Spleen (tissue), 11 donors: ENCODE results near the gene PTOV1. TPM values are rescaled to one million over a fixed set of nuclear protein-coding genes. Genes with fewer than 3 reads are reported as not detected.

Experiments used
- DNase-seq: peaks from one replicate; pipeline ENCODE4 v3.0.0-alpha.2; 2020
- H3K27ac ChIP-seq, 8 donors: fragments of 200-600 bp; sonication (generic) in 7 of 8; 1 replicate in 4 of 8; 2 replicates in 4 of 8; pipeline versions ENCODE4 v1.5.0 to v1.8.0; 2016 to 2021; ENCODE audit warnings: inconsistent platforms in 4 of 8, mild to moderate bottlenecking in 4 of 8, moderate library complexity in 1 of 8
- H3K27me3 ChIP-seq, 7 donors: fragments of 200-600 bp; sonication (generic) in 6 of 7; replicated peaks in 1 of 7; 1 replicate in 4 of 7; 2 replicates in 3 of 7; pipeline versions ENCODE4 v1.5.0 to v1.8.0; 2016 to 2021; ENCODE audit warnings: inconsistent platforms in 3 of 7, mild to moderate bottlenecking in 1 of 7
- H3K36me3 ChIP-seq, 6 donors: fragments of 200-600 bp; sonication (generic) in 5 of 6; 1 replicate in 4 of 6; 2 replicates in 2 of 6; pipeline versions ENCODE4 v1.5.0 to v1.8.0; 2016 to 2021; ENCODE audit warnings: inconsistent platforms in 2 of 6
- H3K4me1 ChIP-seq, 6 donors: fragments of 200-600 bp; sonication (generic) in 5 of 6; 1 replicate in 3 of 6; 2 replicates in 3 of 6; pipeline versions ENCODE4 v1.5.0 to v1.8.0; 2016 to 2021; ENCODE audit warnings: inconsistent platforms in 3 of 6
- H3K4me3 ChIP-seq, 8 donors: fragments of 200-600 bp; sonication (generic) in 7 of 8; 1 replicate in 4 of 8; 2 replicates in 4 of 8; pipeline versions ENCODE4 v1.5.0 to v1.8.0; 2016 to 2021; ENCODE audit warnings: inconsistent platforms in 4 of 8, mild to moderate bottlenecking in 4 of 8, moderate library complexity in 2 of 8
- H3K9me3 ChIP-seq, 8 donors: fragments of 200-600 bp; sonication (generic) in 7 of 8; 1 replicate in 4 of 8; 2 replicates in 4 of 8; pipeline versions ENCODE4 v1.5.0 to v1.8.0; 2016 to 2021; ENCODE audit warnings: inconsistent platforms in 4 of 8
- POLR2A ChIP-seq, 3 donors: fragments of 450-650 bp; IDR thresholded peaks; one replicate each; pipeline ENCODE4 v1.5.1; 2017; ENCODE audit warnings: antibody characterized with exemption in 3 of 3, mild to moderate bottlenecking in 1 of 3
- POLR2AphosphoS5 ChIP-seq, 3 donors: sonication (generic); formaldehyde crosslinking; IDR thresholded peaks; one replicate each; pipeline ENCODE4 v1.5.1; 2017; ENCODE audit warnings: antibody characterized with exemption in 3 of 3
- WGBS, 5 donors: extraction: QIAGEN DNeasy Blood & Tissue Kit in 3 of 5; methylation state at CpG; one replicate each; pipeline versions ENCODE4 v1.1.5 to v1.1.7; 2013 to 2018; 5-methylcytosine and 5-hydroxymethylcytosine counted together
- intact Hi-C: fragments of 100-400 bp; cut with DNase I; formaldehyde crosslinking; loops from one replicate; pipeline ENCODE4 v1.15.0; 2023; ENCODE audit warnings: low total_unique reads
- polyA plus RNA-seq, 3 donors: library from polyadenylated mRNA; stranded (reverse); fragments of 200-250 nt; gene quantifications; one replicate each; pipeline ENCODE4 v1.2.1, GENCODE V29; 2013
- total RNA-seq, 7 donors: library from RNA; depleted of rRNA in 3 of 7; stranded (reverse); fragments of >200 nt in 3 of 7; fragmentation: NEBNext Ultra II Directional in 4 of 7; extraction: Animal tissue kit (Norgen Biotek cat#: 25700) in 4 of 7; gene quantifications; one replicate each; pipeline versions ENCODE4 v1.1.0 to v1.2.1, GENCODE V29; 2016 to 2021
- TF ChIP-seq, protein P1 (sequence below), 11 experiments: fragments of 200-600 bp in 7 of 11; fragments of 450-650 bp in 4 of 11; sonication (generic) in 4 of 11; IDR thresholded peaks in 8 of 11; conservative IDR thresholded peaks in 3 of 11; 1 replicate in 7 of 11; 2 replicates in 4 of 11; pipeline versions ENCODE4 v1.4.0 to v1.8.0; 2016 to 2021; ENCODE audit warnings: antibody characterized with exemption in 11 of 11, inconsistent platforms in 4 of 11, mild to moderate bottlenecking in 1 of 11
- donor health status: healthy with polysubstance abuse.
- donor health status: DM: no; HTN: no; CAD: no; lungs with moderate emphysema.
- donor health status: DM: no; HTN: no; CAD: no.
- donor health status: Bipolar disorder and iron deficiency.
- donor health status: healthy.
- donor health status: DM: no; HTN: no; CAD: no.
- donor health status: DM: yes; HTN: yes; CAD: no.

PTOV1 gene
- total and polyA plus RNA-seq, 10 donors = 61.4 to 127 (median 90.2) TPM

DNA sequence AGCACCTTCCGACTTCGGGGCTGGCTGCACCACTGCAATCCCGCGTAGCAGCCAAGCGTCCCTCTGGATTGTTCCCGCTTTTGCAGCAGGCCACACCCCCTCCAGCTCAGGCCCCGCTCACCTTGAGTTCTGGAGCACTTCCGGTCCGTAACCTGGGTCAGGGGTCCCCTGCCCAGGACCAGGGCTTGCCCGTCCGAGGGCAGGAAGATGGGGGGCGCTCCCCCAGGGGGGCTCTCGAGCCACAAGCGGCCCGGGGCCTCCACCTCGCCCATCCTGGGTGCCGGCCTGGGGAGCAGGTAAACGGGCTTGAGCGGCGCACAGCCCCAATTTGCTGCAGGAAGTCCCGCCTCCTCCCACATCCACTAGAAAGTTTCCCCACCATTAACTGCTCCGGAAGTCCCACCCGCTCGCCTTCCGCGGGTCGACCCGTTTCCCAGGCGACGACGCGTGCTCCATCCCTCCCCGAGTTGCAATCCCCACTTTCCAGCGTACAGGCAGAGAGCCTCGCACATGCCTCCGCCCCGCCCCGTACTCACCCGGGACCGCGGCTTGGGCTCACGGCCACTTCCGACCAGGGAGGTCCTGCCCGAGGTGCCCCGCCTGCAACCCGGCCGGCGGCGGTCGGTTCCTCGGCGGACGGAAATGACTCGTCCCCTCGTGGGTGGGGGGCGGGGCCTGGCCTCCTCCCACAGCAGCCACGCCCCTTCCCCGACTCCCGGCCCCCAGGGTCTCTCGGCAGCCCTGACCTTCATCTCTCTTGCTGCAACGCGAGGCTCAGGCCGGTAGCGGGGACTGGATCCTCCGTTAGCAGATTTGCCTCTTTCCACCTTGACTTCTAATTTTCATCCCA lies 16.2 kb downstream of the PTOV1 start, which contains the start of gene PNKP:
TSS of gene PNKP (minus strand) at position 644 of the 850 bp plus-strand sequence. CDS start at position 272, 372 bp downstream.
- Histone ChIP-seq H3K4me3 (peak within 1 kb of the TSS; percentile 69 to 93 (median 88)), H3K4me1 (peaks cover 40 to 90% (median 70%) of the 10 kb centered on the region in 6 donors), H3K36me3 (peaks cover 4 to 49% (median 27%) of the 10 kb centered on the region in 6 donors), H3K27me3 (no peaks in the 10 kb centered on the region), H3K9me3 (no peaks in the 10 kb centered on the region), H3K27ac (peak within 1 kb of the TSS; percentile 86 to 98 (median 95))
- 0 to 1% (median 0%) methylated on average over 29 to 65 of the region's 65 CpGs for WGBS, 5 donors
- intact Hi-C loops = no loop called here
- peak; percentile 97 for DNase-seq
- TF ChIP-seq POLR2AphosphoS5 (IDR thresholded peaks at IDR 0.05) = peak; percentile 95 to 98 (median 95)
- TF ChIP-seq, protein P1, sequence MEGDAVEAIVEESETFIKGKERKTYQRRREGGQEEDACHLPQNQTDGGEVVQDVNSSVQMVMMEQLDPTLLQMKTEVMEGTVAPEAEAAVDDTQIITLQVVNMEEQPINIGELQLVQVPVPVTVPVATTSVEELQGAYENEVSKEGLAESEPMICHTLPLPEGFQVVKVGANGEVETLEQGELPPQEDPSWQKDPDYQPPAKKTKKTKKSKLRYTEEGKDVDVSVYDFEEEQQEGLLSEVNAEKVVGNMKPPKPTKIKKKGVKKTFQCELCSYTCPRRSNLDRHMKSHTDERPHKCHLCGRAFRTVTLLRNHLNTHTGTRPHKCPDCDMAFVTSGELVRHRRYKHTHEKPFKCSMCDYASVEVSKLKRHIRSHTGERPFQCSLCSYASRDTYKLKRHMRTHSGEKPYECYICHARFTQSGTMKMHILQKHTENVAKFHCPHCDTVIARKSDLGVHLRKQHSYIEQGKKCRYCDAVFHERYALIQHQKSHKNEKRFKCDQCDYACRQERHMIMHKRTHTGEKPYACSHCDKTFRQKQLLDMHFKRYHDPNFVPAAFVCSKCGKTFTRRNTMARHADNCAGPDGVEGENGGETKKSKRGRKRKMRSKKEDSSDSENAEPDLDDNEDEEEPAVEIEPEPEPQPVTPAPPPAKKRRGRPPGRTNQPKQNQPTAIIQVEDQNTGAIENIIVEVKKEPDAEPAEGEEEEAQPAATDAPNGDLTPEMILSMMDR (IDR thresholded peaks at IDR 0.05 in 8 of 11, conservative IDR thresholded peaks at IDR 0.05 in 3 of 11) = peak in 1 of 11 experiments; percentile 7
- TF ChIP-seq POLR2A (IDR thresholded peaks at IDR 0.05) = peak in 2 of 3 donors; percentile 11 to 68

DNA sequence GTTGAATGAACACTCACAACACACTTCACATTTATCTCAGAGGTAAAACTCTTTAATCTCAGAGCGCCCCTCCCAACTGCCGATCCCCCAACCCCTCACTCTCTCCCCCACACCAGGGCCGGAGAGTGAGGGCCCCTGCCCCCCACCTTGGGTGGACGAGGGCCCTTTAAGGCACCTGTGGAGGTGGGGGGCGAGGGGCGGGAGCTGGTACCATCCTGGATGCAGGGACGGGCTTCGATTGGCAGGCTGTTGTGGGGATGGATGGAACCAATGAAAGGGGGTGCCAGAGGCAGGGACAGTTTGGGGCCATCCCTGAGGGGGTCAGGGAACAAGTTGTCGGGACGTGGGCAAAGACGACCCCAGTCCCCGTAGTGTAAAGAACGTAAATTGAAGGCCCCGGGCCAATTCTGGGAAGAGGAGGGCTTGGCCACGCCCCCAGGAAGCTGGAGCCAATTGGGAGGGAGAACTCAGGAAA lies 18.1 kb downstream of the PTOV1 start:
- intact Hi-C loops = no loop called here
- no peaks in the 10 kb centered on the region for H3K9me3 ChIP-seq
- WGBS, 5 donors = 3 to 4% (median 3%) methylated on average over 15 of the region's 15 CpGs
- H3K36me3 ChIP-seq = peaks cover 0 to 46% (median 11%) of the 10 kb centered on the region in 6 donors
- no peaks in the 10 kb centered on the region for H3K27me3 ChIP-seq
- peak in 1 of 3 donors; percentile 66 for TF ChIP-seq POLR2AphosphoS5 (IDR thresholded peaks at IDR 0.05)
- TF ChIP-seq, protein P1 (IDR thresholded peaks at IDR 0.05 in 8 of 11, conservative IDR thresholded peaks at IDR 0.05 in 3 of 11) = no peak
- peak in 1 of 3 donors; percentile 24 for TF ChIP-seq POLR2A (IDR thresholded peaks at IDR 0.05)
- DNase-seq = no peak
- H3K4me1 ChIP-seq = peaks cover 40 to 90% (median 62%) of the 10 kb centered on the region in 6 donors
- H3K4me3 ChIP-seq = peak overlapping the region; percentile 6 to 93 (median 56)
- H3K27ac ChIP-seq = peak overlapping the region; percentile 86 to 98 (median 95)

DNA sequence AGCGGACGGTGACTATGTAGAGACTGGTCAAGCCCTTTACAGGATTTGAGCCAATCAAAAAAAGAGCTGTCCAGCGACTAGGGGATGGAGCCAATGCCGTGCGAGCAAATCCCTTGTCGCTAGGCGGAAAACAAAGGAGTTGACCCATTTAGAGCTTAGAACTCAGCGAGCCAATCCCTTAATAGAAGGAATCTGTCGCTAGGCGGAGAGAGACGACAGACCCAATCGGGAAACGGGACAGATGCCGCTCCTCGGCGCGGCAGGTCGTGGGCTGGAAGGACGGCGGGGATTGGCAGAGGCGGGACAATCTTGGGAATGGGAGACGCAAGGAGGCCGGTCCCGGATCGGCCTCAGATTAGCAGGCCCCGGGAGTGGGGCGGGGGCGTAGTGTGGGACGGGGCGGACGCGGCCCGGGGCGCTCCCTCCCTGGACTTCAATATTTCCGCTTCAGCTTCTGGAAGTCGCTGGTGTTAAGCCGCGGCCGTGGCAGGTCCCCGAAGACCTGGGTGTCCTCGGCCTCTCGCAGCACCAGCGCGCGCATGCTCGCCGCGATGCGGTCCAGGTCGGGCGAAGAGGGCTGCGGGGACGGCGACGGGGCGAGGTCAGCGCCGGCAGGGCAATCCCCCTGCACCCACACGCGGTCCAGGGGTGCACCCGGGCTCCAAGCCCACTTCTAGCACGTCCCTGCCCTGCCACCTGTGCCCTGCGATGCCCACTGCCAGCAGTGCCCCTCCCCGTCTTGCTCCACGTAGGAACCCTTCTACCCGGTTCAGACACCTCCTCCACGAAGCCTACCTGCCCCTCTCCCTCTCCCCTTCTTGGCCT lies 18.7 kb downstream of the PTOV1 start:
- Histone ChIP-seq H3K36me3 (peaks cover 0 to 46% (median 5%) of the 10 kb centered on the region in 6 donors), H3K27ac (peak overlapping the region; percentile 90 to 98 (median 95)), H3K4me3 (peak overlapping the region; percentile 48 to 93 (median 56)), H3K9me3 (no peaks in the 10 kb centered on the region), H3K27me3 (no peaks in the 10 kb centered on the region), H3K4me1 (peaks cover 39 to 89% (median 58%) of the 10 kb centered on the region in 6 donors)
- intact Hi-C loops = no loop called here
- 0 to 3% (median 1%) methylated on average over 25 to 67 of the region's 67 CpGs for WGBS, 5 donors
- TF ChIP-seq POLR2AphosphoS5 (IDR thresholded peaks at IDR 0.05) (peak; percentile 94 to 96 (median 96)), POLR2A (IDR thresholded peaks at IDR 0.05) (peak in 2 of 3 donors; percentile 21 to 57)
- TF ChIP-seq, protein P1 (IDR thresholded peaks at IDR 0.05 in 8 of 11, conservative IDR thresholded peaks at IDR 0.05 in 3 of 11) = peak in 6 of 11 experiments; percentile 5 to 48 (median 39)
- DNase-seq = peak; percentile 96
